Mucosa of descending colon (tissue), 3 donors: ENCODE results near the gene MDH2. TPM values are rescaled to one million over a fixed set of nuclear protein-coding genes. Genes with fewer than 3 reads are reported as not detected.
A peak's percentile ranks its signal among the peaks of the same experiment; 100 is the strongest.
"Not testable (repeated sequence)": the region's sequence is repeated elsewhere in the genome, so short reads cannot be mapped to it uniquely, and the experiment has no call there.

Experiments
- ATAC-seq: fragments of 200-7000 bp; cut with Tn5 transposase; one replicate; pipeline ENCODE4 v1.9.1; 2020; ENCODE audit warnings: mild to moderate bottlenecking, moderate library complexity
- DNase-seq, 3 donors: peaks; one replicate each; pipeline ENCODE4 v3.0.0-alpha.2; 2020
- H3K36me3 ChIP-seq: fragments of 200-600 bp; one replicate; pipeline ENCODE4 v1.8.0; 2021; ENCODE audit warnings: low read depth, mild to moderate bottlenecking
- H3K4me1 ChIP-seq: fragments of 200-600 bp; one replicate; pipeline ENCODE4 v1.8.0; 2021; ENCODE audit warnings: low read depth, mild to moderate bottlenecking
- H3K4me3 ChIP-seq: fragments of 200-600 bp; one replicate; pipeline ENCODE4 v1.8.0; 2021; ENCODE audit warnings: mild to moderate bottlenecking
- H3K9me3 ChIP-seq: fragments of 200-600 bp; one replicate; pipeline ENCODE4 v1.8.0; 2021; ENCODE audit warnings: mild to moderate bottlenecking
- intact Hi-C, 2 donors: fragments of 100-400 bp; cut with DNase I in 1 of 2; cut with micrococcal nuclease in 1 of 2; formaldehyde crosslinking; loops; one replicate each; pipeline versions ENCODE4 v1.11.0 to v1.11.1; 2022; cut with DNase I, micrococcal nuclease
- total RNA-seq, 3 donors: library from RNA; stranded (reverse); fragmentation: NEBNext Ultra II Directional in 2 of 3; extraction: Animal tissue kit (Norgen Biotek cat#: 25700) in 2 of 3; gene quantifications; one replicate each; pipeline versions ENCODE4 v1.2.1 to v1.2.4, GENCODE V29; 2021 to 2023
- TF ChIP-seq, protein P1 (sequence below): fragments of 200-600 bp; IDR thresholded peaks from one replicate; pipeline ENCODE4 v1.8.0; 2022; ENCODE audit warnings: antibody characterized with exemption, mild to moderate bottlenecking
- donor health status: DM: no; HTN: no; CAD: no; lungs with moderate emphysema.
- donor health status: DM: no; HTN: no; CAD: no.
- donor health status: DM: no; HTN: yes; CAD: no.

Gene MDH2
- total RNA-seq, 3 donors from 2014 or later, result 170 to 280 (median 246) TPM

DNA sequence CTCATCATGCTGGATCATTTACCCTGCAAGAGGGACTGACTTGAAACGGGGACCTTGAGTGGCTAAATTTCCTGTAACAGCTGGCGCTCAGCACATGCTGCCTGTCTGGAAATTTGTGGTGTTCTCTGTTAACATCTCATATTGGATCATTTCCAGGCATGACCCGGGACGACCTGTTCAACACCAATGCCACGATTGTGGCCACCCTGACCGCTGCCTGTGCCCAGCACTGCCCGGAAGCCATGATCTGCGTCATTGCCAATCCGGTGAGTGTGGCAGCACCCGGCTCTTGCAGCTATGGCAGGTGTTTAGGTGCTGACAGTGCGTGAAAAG is 9.9 kb downstream of the MDH2 start:
- TF ChIP-seq, protein P1, sequence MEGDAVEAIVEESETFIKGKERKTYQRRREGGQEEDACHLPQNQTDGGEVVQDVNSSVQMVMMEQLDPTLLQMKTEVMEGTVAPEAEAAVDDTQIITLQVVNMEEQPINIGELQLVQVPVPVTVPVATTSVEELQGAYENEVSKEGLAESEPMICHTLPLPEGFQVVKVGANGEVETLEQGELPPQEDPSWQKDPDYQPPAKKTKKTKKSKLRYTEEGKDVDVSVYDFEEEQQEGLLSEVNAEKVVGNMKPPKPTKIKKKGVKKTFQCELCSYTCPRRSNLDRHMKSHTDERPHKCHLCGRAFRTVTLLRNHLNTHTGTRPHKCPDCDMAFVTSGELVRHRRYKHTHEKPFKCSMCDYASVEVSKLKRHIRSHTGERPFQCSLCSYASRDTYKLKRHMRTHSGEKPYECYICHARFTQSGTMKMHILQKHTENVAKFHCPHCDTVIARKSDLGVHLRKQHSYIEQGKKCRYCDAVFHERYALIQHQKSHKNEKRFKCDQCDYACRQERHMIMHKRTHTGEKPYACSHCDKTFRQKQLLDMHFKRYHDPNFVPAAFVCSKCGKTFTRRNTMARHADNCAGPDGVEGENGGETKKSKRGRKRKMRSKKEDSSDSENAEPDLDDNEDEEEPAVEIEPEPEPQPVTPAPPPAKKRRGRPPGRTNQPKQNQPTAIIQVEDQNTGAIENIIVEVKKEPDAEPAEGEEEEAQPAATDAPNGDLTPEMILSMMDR, result no peak
- intact Hi-C loops, result no loop called here
- no peak for DNase-seq
- ATAC-seq, result no peak
- H3K4me1 ChIP-seq, result peaks cover 12% of the 10 kb centered on the region
- no peak overlapping the region for H3K4me3 ChIP-seq
- peaks cover 6% of the 10 kb centered on the region for H3K36me3 ChIP-seq
- no peaks in the 10 kb centered on the region for H3K9me3 ChIP-seq

- H3K9me3 ChIP-seq, intact Hi-C loops, H3K36me3 ChIP-seq, DNase-seq, H3K4me3 ChIP-seq: not testable (repeated sequence)
- H3K4me1 ChIP-seq, result peaks cover 13% of the 10 kb centered on the region
- ATAC-seq, result peak; percentile 35
These were observed 10.8 kb downstream of the MDH2 start for GRCh38 chr7:76058745-76059144.

DNA sequence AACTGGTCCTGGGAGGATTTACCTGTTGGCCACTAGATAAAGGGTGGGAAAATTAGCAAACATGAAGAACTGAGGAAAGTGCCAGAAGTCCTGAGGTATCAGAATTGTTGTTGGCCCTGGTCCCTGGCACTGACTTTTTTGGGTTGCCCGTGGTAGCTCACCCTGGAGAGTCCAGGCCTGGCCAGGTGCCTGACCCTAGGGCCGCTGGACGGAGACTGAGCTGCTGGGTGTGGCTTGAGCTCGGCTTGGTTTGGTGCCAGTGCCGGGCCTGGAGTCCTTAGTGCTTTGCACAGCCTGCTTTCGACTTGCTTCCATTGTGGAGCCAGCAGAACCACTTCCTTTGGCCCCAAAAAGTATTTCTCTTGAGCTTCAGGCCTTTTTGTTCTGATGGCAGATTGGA is 12.9 kb downstream of the MDH2 start:
- no peak for DNase-seq
- Histone ChIP-seq H3K36me3 (peaks cover 21% of the 10 kb centered on the region), H3K4me3 (no peak overlapping the region), H3K4me1 (peaks cover 16% of the 10 kb centered on the region), H3K9me3 (no peaks in the 10 kb centered on the region)
- intact Hi-C loops, result no loop called here
- ATAC-seq, result no peak
- TF ChIP-seq, protein P1, result no peak

GRCh38 chr7:76062254-76062653 is 14.3 kb downstream of the MDH2 start:
- H3K36me3 ChIP-seq, result peaks cover 21% of the 10 kb centered on the region
- DNase-seq, result no peak
- intact Hi-C loops, result no loop called here
- TF ChIP-seq, protein P1, result no peak
- H3K4me1 ChIP-seq, result peaks cover 12% of the 10 kb centered on the region
- no peak overlapping the region for H3K4me3 ChIP-seq
- no peaks in the 10 kb centered on the region for H3K9me3 ChIP-seq
- no peak for ATAC-seq

DNA sequence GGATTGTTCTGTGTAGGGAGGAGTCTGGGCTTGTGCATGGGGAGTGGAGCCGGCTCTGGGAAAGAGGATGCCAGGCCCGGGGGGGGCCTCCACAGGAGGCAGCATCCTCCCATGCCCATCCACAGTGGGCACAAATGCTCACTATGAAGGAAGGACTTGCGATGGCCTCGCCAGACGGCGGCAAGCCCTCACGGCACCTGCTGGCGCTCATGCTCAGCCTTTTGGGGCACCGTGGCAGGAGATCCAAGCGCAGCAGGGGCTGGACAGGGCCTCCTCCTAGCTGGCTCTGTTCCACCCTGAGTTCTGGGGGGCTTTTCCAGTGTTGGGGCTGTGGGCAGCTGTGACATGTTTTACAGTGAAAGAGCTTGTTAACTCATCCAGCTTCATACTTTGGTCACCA is 15.2 kb downstream of the MDH2 start:
- DNase-seq, result no peak
- H3K4me3 ChIP-seq, result no peak overlapping the region
- H3K36me3 ChIP-seq, result peaks cover 21% of the 10 kb centered on the region
- no peaks in the 10 kb centered on the region for H3K9me3 ChIP-seq
- intact Hi-C loops, result no loop called here
- ATAC-seq, result peak; percentile 3
- TF ChIP-seq, protein P1, result no peak
- H3K4me1 ChIP-seq, result peaks cover 4% of the 10 kb centered on the region

DNA sequence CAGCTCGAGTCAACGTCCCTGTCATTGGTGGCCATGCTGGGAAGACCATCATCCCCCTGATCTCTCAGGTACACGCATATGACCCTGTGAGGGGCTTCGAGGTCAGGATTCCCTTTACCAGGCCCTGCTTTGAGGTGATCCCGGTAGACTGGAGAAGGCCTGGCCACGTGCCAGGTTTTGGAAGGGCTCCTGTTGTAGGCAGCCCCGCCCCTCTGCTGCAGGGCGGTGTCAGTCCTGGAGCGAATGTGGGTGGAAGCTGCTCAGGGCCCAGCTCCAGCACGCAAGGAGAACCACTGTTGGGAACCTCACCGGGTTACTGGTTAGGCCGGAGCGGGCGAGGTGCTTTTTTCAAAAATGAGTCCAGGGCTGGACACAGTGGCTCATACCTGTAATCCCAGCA is 15.6 kb downstream of the MDH2 start:
- TF ChIP-seq, protein P1, result no peak
- Histone ChIP-seq H3K36me3 (peaks cover 21% of the 10 kb centered on the region), H3K9me3 (no peaks in the 10 kb centered on the region), H3K4me1 (peaks cover 4% of the 10 kb centered on the region), H3K4me3 (no peak overlapping the region)
- DNase-seq, result peak; percentile 83 to 89 (median 87)
- intact Hi-C loops, result no loop called here
- peak; percentile 86 for ATAC-seq
